SK-N-MC (cell line): ENCODE results near the gene GNG5.

Source experiments
- EZH2 ChIP-seq: fragments of 200-600 bp; sonication (generic); IDR thresholded peaks from one replicate; pipeline ENCODE4 v1.6.1; 2017; ENCODE audit warnings: antibody characterized with exemption
- FOXP2 ChIP-seq: optimal IDR thresholded peaks from 2 replicates; pipeline ENCODE3; 2011; ENCODE audit warnings: mild to moderate bottlenecking, moderate library complexity; ENCODE audit not compliant: insufficient read depth; ENCODE audit errors: extremely low read length, control extremely low read depth
- POLR2AphosphoS5 ChIP-seq: IDR thresholded peaks from 2 replicates; pipeline ENCODE4 v1.6.1; 2012; ENCODE audit warnings: mild to moderate bottlenecking, low read depth, low read length, borderline replicate concordance

- TF ChIP-seq EZH2 (no peak), POLR2AphosphoS5 (no peak), FOXP2 (no peak)
These were observed 3.8 kb upstream of the GNG5 start for GRCh38 chr1:84510165-84510564.
